WI38 (cell line): Measurements from ENCODE around the gene POLD4.

ENCODE experiments used
- H3K4me3 ChIP-seq: 2 replicates; pipeline ENCODE4 v1.5.1; 2011; ENCODE audit warnings: low read depth, mild to moderate bottlenecking, control low read depth, low read length
- CTCF ChIP-seq: IDR thresholded peaks from 2 replicates; pipeline ENCODE4 v1.5.1; 2012; ENCODE audit warnings: low read depth, mild to moderate bottlenecking, control low read depth, low read length

POLD4 gene

GRCh38 chr11:67376063-67376820 is 22.9 kb upstream of the POLD4 start:
- no peak overlapping the region for H3K4me3 ChIP-seq
- no peak for TF ChIP-seq CTCF

- no peak for TF ChIP-seq CTCF
- H3K4me3 ChIP-seq, result no peak overlapping the region
Observed at GRCh38 chr11:67375320-67376055, 22.1 kb upstream of the POLD4 start.

- H3K4me3 ChIP-seq, result peak overlapping the region; percentile 76; the same call in 1 of the 2 replicates
- no peak for TF ChIP-seq CTCF
Observed at GRCh38 chr11:67374571-67375281, 21.4 kb upstream of the POLD4 start.

GRCh38 chr11:67373648-67374570 is 20.6 kb upstream of the POLD4 start:
- peak overlapping the region; percentile 76 for H3K4me3 ChIP-seq
- TF ChIP-seq CTCF, result 0 out of 2 replicates have a peak, but pooled peaks have one; percentile 16

- no peak for TF ChIP-seq CTCF
- H3K4me3 ChIP-seq, result peak within 1 kb of the TSS; percentile 76
Observed at GRCh38 chr11:67372993-67373647, 19.8 kb upstream of the POLD4 start, which contains the start of gene CLCF1. TSS of gene CLCF1 (minus strand) at chr11:67373598. CDS start at chr11:67373539, 59 bp downstream.

GRCh38 chr11:67372321-67372992 is 19.1 kb upstream of the POLD4 start:
- no peak for TF ChIP-seq CTCF
- peak overlapping the region; percentile 76 for H3K4me3 ChIP-seq
